Stimulated activated CD4-positive, alpha-beta T cell treated with anti-CD3 and anti-CD28 coated beads, Interleukin-15, amount 100 ng/mL, for 48 hours (primary cell): ENCODE results near the gene CT45A10.
"Not testable (repeated sequence)": the region's sequence is repeated elsewhere in the genome, so short reads cannot be mapped to it uniquely, and the experiment has no call there.

Experiments used
- DNase-seq, 2 donors: peaks; one replicate each; pipeline ENCODE4 v3.0.0-alpha.2; 2020; ENCODE audit warnings: low read depth in 2 of 2

The CT45A10 gene

GRCh38 chrX:135893294-135893817, at the start of gene CT45A10, which contains the start of gene SAGE1:
Gene CT45A10 (minus strand): TSS chrX:135893444. CDS start chrX:135885344, 8,100 bp downstream.
Gene SAGE1 (plus strand): TSS chrX:135893716. CDS start chrX:135896243, 2,527 bp downstream.
- no peak for DNase-seq

GRCh38 chrX:135931644-135932487, 38.6 kb upstream of the CT45A10 start:
- DNase-seq = peak; percentile 2 to 22

- DNase-seq = no peak
Observed at GRCh38 chrX:135927897-135928296, 34.7 kb upstream of the CT45A10 start.

GRCh38 chrX:135923353-135923752, 30.1 kb upstream of the CT45A10 start:
- DNase-seq = no peak

GRCh38 chrX:135920516-135920915, 27.3 kb upstream of the CT45A10 start:
- not testable (repeated sequence) for DNase-seq

- DNase-seq = no peak
Observed at GRCh38 chrX:135914404-135914803, 21.2 kb upstream of the CT45A10 start.

- DNase-seq = no peak
Observed at GRCh38 chrX:135910251-135910650, 17.0 kb upstream of the CT45A10 start.

GRCh38 chrX:135892781-135893180, 463 bp downstream of the CT45A10 start:
- DNase-seq = no peak

- no peak for DNase-seq
Observed at GRCh38 chrX:135890087-135890585, 3.1 kb downstream of the CT45A10 start.

- DNase-seq = peak; percentile 10 to 38
Observed at GRCh38 chrX:135888976-135889375, 4.3 kb downstream of the CT45A10 start.

GRCh38 chrX:135888230-135888629, 5.0 kb downstream of the CT45A10 start:
- not testable (repeated sequence) for DNase-seq

- not testable (repeated sequence) for DNase-seq
Observed at GRCh38 chrX:135882741-135883140, 10.5 kb downstream of the CT45A10 start.

GRCh38 chrX:135871712-135872111, 21.5 kb downstream of the CT45A10 start, which contains the start of gene CT45A9:
Gene CT45A9 (minus strand): TSS chrX:135871812. CDS start chrX:135868061, 3,751 bp downstream.
- not testable (repeated sequence) for DNase-seq

- DNase-seq = not testable (repeated sequence)
Observed at GRCh38 chrX:135854438-135854837, 38.8 kb downstream of the CT45A10 start, which contains the start of gene CT45A8. Gene CT45A8 (minus strand): TSS chrX:135854538. CDS start chrX:135850783, 3,755 bp downstream.

- DNase-seq = not testable (repeated sequence)
Observed at GRCh38 chrX:135837180-135837579, 56.1 kb downstream of the CT45A10 start, which contains the start of gene CT45A7. Gene CT45A7 (minus strand): TSS chrX:135837280. CDS start chrX:135833533, 3,747 bp downstream.
